AG10803 (cell line): ENCODE data around the gene FYN.
A peak's percentile ranks its signal among the peaks of the same experiment; 100 is the strongest.
"Not testable (repeated sequence)": the region's sequence is repeated elsewhere in the genome, so short reads cannot be mapped to it uniquely, and the experiment has no call there.

ENCODE experiments used
- DNase-seq: peaks from one replicate; pipeline ENCODE4 v3.0.0; 2010; ENCODE audit warnings: low read depth
- H3K4me3 ChIP-seq: 2 replicates; pipeline ENCODE4 v1.5.1; 2011; ENCODE audit warnings: mild to moderate bottlenecking, low read length, control low read depth
- CTCF ChIP-seq: conservative IDR thresholded peaks from 2 replicates; pipeline ENCODE4 v1.5.1; 2011; ENCODE audit warnings: mild to moderate bottlenecking, low read length, control low read depth, inconsistent platforms

The FYN gene

GRCh38 chr6:111646034-111646433 is 227.2 kb downstream of the FYN start:
- DNase-seq, result no peak
- no peak overlapping the region for H3K4me3 ChIP-seq
- no peak for TF ChIP-seq CTCF

GRCh38 chr6:111644893-111645430 is 228.3 kb downstream of the FYN start:
- no peak for DNase-seq

GRCh38 chr6:111642463-111643158 is 230.6 kb downstream of the FYN start:
- DNase-seq, result peak; percentile 79
- peak; percentile 81 for TF ChIP-seq CTCF
- no peak overlapping the region for H3K4me3 ChIP-seq

More at GRCh38 chr6:111644893-111645430, 228.3 kb downstream of the FYN start:
- no peak overlapping the region for H3K4me3 ChIP-seq
- no peak for TF ChIP-seq CTCF

- no peak overlapping the region for H3K4me3 ChIP-seq
- TF ChIP-seq CTCF, result no peak
- no peak for DNase-seq
Measured at GRCh38 chr6:111639266-111639665, 234.0 kb downstream of the FYN start.

- H3K4me3 ChIP-seq, DNase-seq: not testable (repeated sequence)
Measured at GRCh38 chr6:111634981-111635380, 238.3 kb downstream of the FYN start.

- no peak for TF ChIP-seq CTCF
- DNase-seq, result no peak
- H3K4me3 ChIP-seq, result no peak overlapping the region
Measured at GRCh38 chr6:111633822-111634221, 239.4 kb downstream of the FYN start.

- H3K4me3 ChIP-seq, result no peak overlapping the region
- TF ChIP-seq CTCF, result no peak
- no peak for DNase-seq
Measured at GRCh38 chr6:111632468-111633247, 240.6 kb downstream of the FYN start.
